Upper lobe of left lung (tissue), 6 donors: ENCODE measurements around the gene SYN1. TPM values are rescaled to one million over a fixed set of nuclear protein-coding genes. Genes with fewer than 3 reads are reported as not detected.

ENCODE experiments used
- ATAC-seq, 2 donors: fragments of 200-7000 bp; cut with Tn5 transposase; one replicate each; pipeline ENCODE4 v1.9.1; 2022; ENCODE audit warnings: mild to moderate bottlenecking in 2 of 2, moderate library complexity in 2 of 2; ENCODE audit not compliant: low FRiP score in 2 of 2
- DNase-seq, 2 donors: peaks; one replicate each; pipeline ENCODE4 v3.0.0-alpha.2; 2019 to 2020
- H3K27ac ChIP-seq, 4 donors: fragments of 200-600 bp; sonication (generic); one replicate each; pipeline ENCODE4 v1.5.1; 2016 to 2019
- H3K27me3 ChIP-seq, 4 donors: fragments of 200-600 bp; sonication (generic); one replicate each; pipeline ENCODE4 v1.5.1; 2017 to 2019
- H3K36me3 ChIP-seq, 4 donors: fragments of 200-600 bp; sonication (generic); one replicate each; pipeline ENCODE4 v1.5.1; 2016 to 2019
- H3K4me1 ChIP-seq, 4 donors: fragments of 200-600 bp; sonication (generic); one replicate each; pipeline ENCODE4 v1.5.1; 2018 to 2019
- H3K4me3 ChIP-seq, 4 donors: fragments of 200-600 bp; sonication (generic); one replicate each; pipeline ENCODE4 v1.5.1; 2017 to 2019; ENCODE audit warnings: mild to moderate bottlenecking in 2 of 4, moderate library complexity in 1 of 4
- H3K9me3 ChIP-seq, 4 donors: fragments of 200-600 bp; sonication (generic); one replicate each; pipeline ENCODE4 v1.5.1; 2018 to 2019
- CTCF ChIP-seq, 6 experiments: fragments of 450-650 bp in 4 of 6; fragments of 200-600 bp in 2 of 6; sonication (generic) in 2 of 6; IDR thresholded peaks; one replicate each; pipeline ENCODE4 v1.5.1; 2016 to 2019; ENCODE audit warnings: antibody characterized with exemption in 6 of 6
- EP300 ChIP-seq, 4 donors: sonication (generic); formaldehyde crosslinking; IDR thresholded peaks; one replicate each; pipeline ENCODE4 v1.5.1; 2017; ENCODE audit warnings: antibody characterized with exemption in 4 of 4, control low read depth in 2 of 4
- POLR2A ChIP-seq, 4 donors: fragments of 450-650 bp; IDR thresholded peaks; one replicate each; pipeline ENCODE4 v1.5.1; 2016 to 2017; ENCODE audit warnings: antibody characterized with exemption in 4 of 4, mild to moderate bottlenecking in 2 of 4
- POLR2AphosphoS5 ChIP-seq, 2 donors: sonication (generic); formaldehyde crosslinking; IDR thresholded peaks; one replicate each; pipeline ENCODE4 v1.5.1; 2017; ENCODE audit warnings: antibody characterized with exemption in 2 of 2
- WGBS, 2 donors: methylation state at CpG; one replicate each; pipeline ENCODE4 v1.1.5; 2017 to 2018; 5-methylcytosine and 5-hydroxymethylcytosine counted together
- total RNA-seq, 6 donors: library from RNA; depleted of rRNA in 4 of 6; stranded (reverse); fragments of >200 nt in 4 of 6; gene quantifications; one replicate each; pipeline versions ENCODE4 v1.1.0 to v1.2.1, GENCODE V29; 2016 to 2021
- donor health status: DM: no; HTN: no; CAD: no; lungs with moderate emphysema.
- donor health status: DM: no; HTN: yes; CAD: no; lungs with severe emphysema.

The SYN1 gene
- total RNA-seq, 6 donors from 2014 or later = 0.20 to 11.5 (median 0.56) TPM

- DNase-seq (peak; percentile 94 to 97), ATAC-seq (peak; percentile 97 to 98)
- peaks cover 0 to 11% (median 2%) of the 10 kb centered on the region in 4 donors for H3K36me3 ChIP-seq
- H3K4me3 ChIP-seq = peak within 1 kb of the TSS; percentile 57 to 81 (median 72)
- peaks cover 0 to 24% (median 8%) of the 10 kb centered on the region in 4 donors for H3K4me1 ChIP-seq
- no peaks in the 10 kb centered on the region for H3K27me3 ChIP-seq
- peaks cover 0 to 4% (median 0%) of the 10 kb centered on the region in 4 donors for H3K9me3 ChIP-seq
- peak within 1 kb of the TSS; percentile 81 to 89 (median 88) for H3K27ac ChIP-seq
- WGBS, 2 donors = 48% methylated on average over 64 of the region's 65 CpGs; no CpG with 5 or more reads in 1 of the 2 donors
- TF ChIP-seq POLR2A (IDR thresholded peaks at IDR 0.05) (peak in 3 of 4 donors; percentile 32 to 67 (median 34)), POLR2AphosphoS5 (IDR thresholded peaks at IDR 0.05) (peak; percentile 38 to 48), CTCF (IDR thresholded peaks at IDR 0.05) (no peak), EP300 (IDR thresholded peaks at IDR 0.05) (no peak)
Observed at GRCh38 chrX:47650164-47651042, 30.7 kb upstream of the SYN1 start, which contains the start of gene ELK1. Gene ELK1 (minus strand): TSS chrX:47650563. CDS start chrX:47641441, 9,122 bp downstream.

GRCh38 chrX:47649781-47650163 is 30.1 kb upstream of the SYN1 start:
- ATAC-seq (no peak), DNase-seq (no peak)
- Histone ChIP-seq H3K4me3 (peak overlapping the region; percentile 57 to 81 (median 72)), H3K27me3 (no peaks in the 10 kb centered on the region), H3K4me1 (peaks cover 0 to 24% (median 8%) of the 10 kb centered on the region in 4 donors), H3K27ac (peak overlapping the region; percentile 81 to 89 (median 88)), H3K9me3 (peaks cover 0 to 4% (median 0%) of the 10 kb centered on the region in 4 donors), H3K36me3 (peaks cover 0 to 4% (median 0%) of the 10 kb centered on the region in 4 donors)
- TF ChIP-seq CTCF (IDR thresholded peaks at IDR 0.05) (no peak), EP300 (IDR thresholded peaks at IDR 0.05) (no peak), POLR2A (IDR thresholded peaks at IDR 0.05) (no peak), POLR2AphosphoS5 (IDR thresholded peaks at IDR 0.05) (no peak)
- WGBS, 2 donors = 1 to 50% methylated on average over 8 to 9 of the region's 11 CpGs

GRCh38 chrX:47649271-47649670 is 29.6 kb upstream of the SYN1 start:
- TF ChIP-seq CTCF (IDR thresholded peaks at IDR 0.05) (no peak), POLR2AphosphoS5 (IDR thresholded peaks at IDR 0.05) (no peak), POLR2A (IDR thresholded peaks at IDR 0.05) (no peak), EP300 (IDR thresholded peaks at IDR 0.05) (no peak)
- 26 to 55% methylated on average over 8 of the region's 8 CpGs for WGBS, 2 donors
- no peak for ATAC-seq

GRCh38 chrX:47648376-47648775 is 28.7 kb upstream of the SYN1 start:
- H3K27me3 ChIP-seq = no peaks in the 10 kb centered on the region
- ATAC-seq (no peak), DNase-seq (no peak)
- H3K4me3 ChIP-seq = no peak overlapping the region
- peaks cover 0 to 4% (median 0%) of the 10 kb centered on the region in 4 donors for H3K9me3 ChIP-seq
- TF ChIP-seq POLR2AphosphoS5 (IDR thresholded peaks at IDR 0.05) = no peak
- TF ChIP-seq POLR2A (IDR thresholded peaks at IDR 0.05) = no peak
- no peak for TF ChIP-seq EP300 (IDR thresholded peaks at IDR 0.05)
- TF ChIP-seq CTCF (IDR thresholded peaks at IDR 0.05) = no peak
- no peaks in the 10 kb centered on the region for H3K36me3 ChIP-seq
- no peak overlapping the region for H3K27ac ChIP-seq
- H3K4me1 ChIP-seq = peaks cover 3 to 24% (median 10%) of the 10 kb centered on the region in 4 donors
- 87 to 92% methylated on average over 2 of the region's 2 CpGs for WGBS, 2 donors

More at GRCh38 chrX:47649271-47649670, 29.6 kb upstream of the SYN1 start:
- H3K9me3 ChIP-seq = peaks cover 0 to 4% (median 0%) of the 10 kb centered on the region in 4 donors
- H3K36me3 ChIP-seq = peaks cover 0 to 2% (median 0%) of the 10 kb centered on the region in 4 donors
- H3K4me1 ChIP-seq = peaks cover 3 to 24% (median 8%) of the 10 kb centered on the region in 4 donors
- DNase-seq = no peak
- no peak overlapping the region for H3K27ac ChIP-seq
- no peaks in the 10 kb centered on the region for H3K27me3 ChIP-seq
- H3K4me3 ChIP-seq = peak overlapping the region in 3 of 4 donors; percentile 71 to 81 (median 73)
